GM12892 (cell line): ENCODE measurements around the gene TMEM18.

Source experiments
- POLR2A ChIP-seq: IDR thresholded peaks from 2 replicates; pipeline ENCODE4 v1.6.1; 2011; ENCODE audit warnings: low read depth, low read length, control low read depth
- TAF1 ChIP-seq: IDR thresholded peaks from 2 replicates; pipeline ENCODE4 v1.6.1; 2011; ENCODE audit warnings: low read depth, mild to moderate bottlenecking, control low read depth, low read length, borderline replicate concordance

GRCh38 chr2:622357-622756, 54.8 kb downstream of the TMEM18 start:
- TF ChIP-seq POLR2A = no peak
- TF ChIP-seq TAF1 = no peak
